ENCODE measurements around the gene AFMID.
A peak's percentile ranks its signal among the peaks of the same experiment; 100 is the strongest.
"Not testable (repeated sequence)": the region's sequence is repeated elsewhere in the genome, so short reads cannot be mapped to it uniquely, and the experiment has no call there.

AFMID gene

DNA sequence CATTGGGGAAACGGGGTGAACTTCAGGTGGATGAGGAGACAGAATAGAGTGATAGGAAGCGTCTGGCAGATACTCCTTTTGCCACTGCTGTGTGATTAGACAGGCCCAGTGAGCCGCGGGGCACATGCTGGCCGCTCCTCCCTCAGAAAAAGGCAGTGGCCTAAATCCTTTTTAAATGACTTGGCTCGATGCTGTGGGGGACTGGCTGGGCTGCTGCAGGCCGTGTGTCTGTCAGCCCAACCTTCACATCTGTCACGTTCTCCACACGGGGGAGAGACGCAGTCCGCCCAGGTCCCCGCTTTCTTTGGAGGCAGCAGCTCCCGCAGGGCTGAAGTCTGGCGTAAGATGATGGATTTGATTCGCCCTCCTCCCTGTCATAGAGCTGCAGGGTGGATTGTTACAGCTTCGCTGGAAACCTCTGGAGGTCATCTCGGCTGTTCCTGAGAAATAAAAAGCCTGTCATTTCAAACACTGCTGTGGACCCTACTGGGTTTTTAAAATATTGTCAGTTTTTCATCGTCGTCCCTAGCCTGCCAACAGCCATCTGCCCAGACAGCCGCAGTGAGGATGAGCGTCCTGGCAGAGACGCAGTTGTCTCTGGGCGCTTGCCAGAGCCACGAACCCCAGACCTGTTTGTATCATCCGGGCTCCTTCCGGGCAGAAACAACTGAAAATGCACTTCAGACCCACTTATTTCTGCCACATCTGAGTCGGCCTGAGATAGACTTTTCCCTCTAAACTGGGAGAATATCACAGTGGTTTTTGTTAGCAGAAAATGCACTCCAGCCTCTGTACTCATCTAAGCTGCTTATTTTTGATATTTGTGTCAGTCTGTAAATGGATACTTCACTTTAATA, 37.3 kb downstream of the AFMID start:
- DNase-seq, result peak; percentile 86

DNA sequence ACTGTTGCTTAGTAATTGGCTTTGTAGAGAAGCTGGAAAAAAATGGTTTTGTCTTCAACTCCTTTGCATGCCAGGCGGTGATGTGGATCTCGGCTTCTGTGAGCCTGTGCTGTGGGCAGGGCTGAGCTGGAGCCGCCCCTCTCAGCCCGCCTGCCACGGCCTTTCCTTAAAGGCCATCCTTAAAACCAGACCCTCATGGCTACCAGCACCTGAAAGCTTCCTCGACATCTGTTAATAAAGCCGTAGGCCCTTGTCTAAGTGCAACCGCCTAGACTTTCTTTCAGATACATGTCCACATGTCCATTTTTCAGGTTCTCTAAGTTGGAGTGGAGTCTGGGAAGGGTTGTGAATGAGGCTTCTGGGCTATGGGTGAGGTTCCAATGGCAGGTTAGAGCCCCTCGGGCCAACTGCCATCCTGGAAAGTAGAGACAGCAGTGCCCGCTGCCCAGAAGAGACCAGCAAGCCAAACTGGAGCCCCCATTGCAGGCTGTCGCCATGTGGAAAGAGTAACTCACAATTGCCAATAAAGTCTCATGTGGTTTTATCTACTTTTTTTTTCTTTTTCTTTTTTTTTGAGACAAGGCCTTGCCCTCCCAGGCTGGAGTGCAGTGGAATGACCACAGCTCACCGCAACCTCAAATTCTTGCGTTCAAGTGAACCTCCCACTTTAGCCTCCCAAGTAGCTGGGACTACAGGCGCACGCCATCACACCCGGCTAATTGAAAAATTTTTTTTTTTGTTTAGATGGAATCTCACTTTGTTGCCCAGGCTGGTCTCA, 38.1 kb downstream of the AFMID start:
- DNase-seq, result no peak

DNA sequence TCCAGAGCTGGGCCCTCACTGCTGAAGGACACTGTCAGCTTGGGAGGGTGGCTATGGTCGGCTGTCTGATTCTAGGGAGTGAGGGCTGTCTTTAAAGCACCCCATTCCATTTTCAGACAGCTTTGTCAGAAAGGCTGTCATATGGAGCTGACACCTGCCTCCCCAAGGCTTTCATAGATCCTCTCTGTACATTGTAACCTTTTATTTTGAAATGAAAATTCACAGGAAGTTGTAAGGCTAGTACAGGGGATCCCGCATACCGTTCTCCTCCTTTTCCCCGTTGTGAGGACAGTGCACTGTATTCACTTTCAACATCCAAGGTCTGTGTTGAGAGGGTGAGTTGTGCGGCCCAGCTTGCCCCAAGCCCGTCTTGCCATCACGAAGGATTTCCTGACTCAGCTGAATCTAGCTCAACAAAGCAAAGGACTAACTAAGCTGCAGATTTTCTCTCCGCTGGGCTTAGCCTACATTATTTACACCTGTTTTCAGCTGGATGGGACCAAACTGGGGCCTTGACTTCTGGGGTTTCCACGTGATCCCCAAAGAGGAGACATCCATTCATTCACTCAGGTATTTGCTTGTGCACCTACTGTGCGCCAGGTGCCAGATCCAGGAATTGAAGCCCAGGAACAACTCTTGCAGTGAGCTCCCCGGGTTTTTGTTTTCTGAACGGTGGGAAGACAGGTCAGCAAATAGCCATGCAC, 39.0 kb downstream of the AFMID start:
- no peak for DNase-seq

DNA sequence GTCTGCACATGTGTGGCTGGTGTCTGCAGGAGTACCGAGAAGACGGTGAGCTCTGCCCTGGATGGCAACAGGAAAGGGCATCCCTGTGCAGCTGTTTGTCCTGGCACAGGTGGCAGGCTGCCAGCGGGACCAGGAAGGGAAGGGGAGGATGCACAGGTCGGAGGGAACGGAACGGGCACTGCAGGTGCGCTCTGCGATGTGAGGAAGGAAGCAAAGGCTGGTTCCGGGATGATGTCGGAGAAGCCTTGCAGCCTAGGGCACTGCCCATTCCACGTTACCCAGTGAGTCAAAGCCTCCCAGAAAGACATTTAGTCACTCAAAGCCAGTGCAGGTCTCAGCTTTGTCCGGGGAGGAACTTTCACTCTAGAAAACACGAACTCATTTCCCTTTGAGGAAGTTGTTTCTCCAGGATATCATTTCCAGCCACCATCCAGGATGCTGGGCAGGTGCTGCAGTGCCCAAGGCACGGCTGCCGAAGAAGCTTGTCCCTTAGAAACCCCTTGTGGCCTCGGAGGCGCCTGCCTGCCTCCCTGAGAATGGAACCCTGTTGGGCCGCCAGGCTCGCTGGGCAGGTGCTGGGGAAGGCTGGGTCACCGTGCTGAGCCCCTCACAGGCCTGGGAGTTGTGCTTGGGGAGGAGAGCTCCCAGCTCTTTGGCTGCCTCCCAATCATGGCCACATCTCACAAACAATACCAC, 39.7 kb downstream of the AFMID start:
- DNase-seq, result no peak

DNA sequence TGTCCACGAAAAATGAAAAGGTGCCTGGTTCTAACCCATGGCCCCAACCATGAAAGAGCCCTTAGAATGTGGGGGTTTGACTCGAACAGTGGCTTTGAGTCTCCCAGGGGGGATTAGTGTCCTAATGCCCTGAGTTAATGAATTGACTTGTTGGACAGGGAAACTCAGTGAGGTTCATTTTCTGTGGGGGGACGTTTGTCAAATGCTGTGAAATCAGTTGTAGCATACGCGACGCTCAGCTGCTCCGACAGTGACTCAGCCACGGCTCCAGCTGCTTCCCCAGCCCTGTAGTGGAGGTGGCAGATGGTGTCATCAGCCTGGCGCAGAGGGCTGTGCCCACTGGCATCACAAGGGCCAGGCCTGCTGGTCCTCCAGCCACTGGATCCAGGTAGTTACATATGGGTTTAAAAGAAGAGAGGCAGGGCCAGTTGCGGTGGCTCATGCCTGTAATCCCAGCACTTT, 40.3 kb downstream of the AFMID start:
- peak; percentile 90 for DNase-seq

DNA sequence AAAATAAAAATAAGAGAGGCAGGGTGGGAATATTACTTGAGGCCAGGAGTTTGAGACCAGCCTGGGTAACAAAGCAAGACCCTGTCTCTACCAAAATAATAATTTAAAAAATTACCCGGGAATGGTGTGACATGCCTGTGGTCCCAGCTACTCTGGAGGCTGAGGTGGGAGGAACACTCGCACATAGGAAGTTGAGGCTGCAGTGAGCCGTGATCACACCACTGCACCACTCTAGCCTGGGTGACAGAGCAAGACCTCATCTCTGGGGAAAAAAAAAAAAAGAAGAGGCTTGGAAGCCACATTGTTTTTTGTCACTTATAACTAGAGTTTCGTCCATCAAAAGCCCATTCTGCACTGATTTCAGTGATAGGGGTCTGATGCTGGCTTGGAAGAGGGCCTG, 41.0 kb downstream of the AFMID start:
- DNase-seq, result no peak

DNA sequence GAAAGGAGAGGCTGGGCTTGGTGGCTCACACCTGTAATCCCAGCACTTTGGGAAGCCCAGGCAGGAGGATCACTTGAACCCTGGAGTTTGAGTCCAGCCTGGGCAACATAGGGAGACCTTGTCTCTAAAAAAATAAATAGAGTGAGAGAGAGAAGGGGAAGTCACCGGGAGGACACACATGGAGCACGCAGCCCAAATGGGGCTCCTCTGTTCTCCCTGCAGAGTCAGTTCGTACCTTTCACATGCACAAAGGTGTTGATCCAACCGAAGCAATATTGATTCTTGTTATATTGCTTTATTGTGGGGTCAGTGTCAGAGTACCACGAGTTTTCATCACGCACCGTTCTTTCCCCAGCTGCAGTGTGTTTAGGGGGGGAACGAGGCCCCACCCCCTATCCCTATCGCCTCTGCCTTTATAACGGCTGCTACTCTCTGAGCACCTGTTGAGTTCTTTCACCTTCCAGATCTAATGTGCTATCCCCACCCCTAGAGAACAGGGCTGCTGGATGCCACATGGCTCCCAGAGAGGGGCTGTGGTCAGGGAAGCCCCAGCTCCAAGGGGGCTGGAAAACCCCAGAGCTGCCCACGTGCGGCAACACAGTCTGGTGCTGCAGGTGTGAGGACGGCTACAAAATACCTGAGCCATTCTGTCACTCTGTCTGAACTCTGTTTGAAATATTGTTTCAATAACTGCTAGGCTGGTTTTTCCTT, 43.2 kb downstream of the AFMID start:
- DNase-seq, result no peak

DNA sequence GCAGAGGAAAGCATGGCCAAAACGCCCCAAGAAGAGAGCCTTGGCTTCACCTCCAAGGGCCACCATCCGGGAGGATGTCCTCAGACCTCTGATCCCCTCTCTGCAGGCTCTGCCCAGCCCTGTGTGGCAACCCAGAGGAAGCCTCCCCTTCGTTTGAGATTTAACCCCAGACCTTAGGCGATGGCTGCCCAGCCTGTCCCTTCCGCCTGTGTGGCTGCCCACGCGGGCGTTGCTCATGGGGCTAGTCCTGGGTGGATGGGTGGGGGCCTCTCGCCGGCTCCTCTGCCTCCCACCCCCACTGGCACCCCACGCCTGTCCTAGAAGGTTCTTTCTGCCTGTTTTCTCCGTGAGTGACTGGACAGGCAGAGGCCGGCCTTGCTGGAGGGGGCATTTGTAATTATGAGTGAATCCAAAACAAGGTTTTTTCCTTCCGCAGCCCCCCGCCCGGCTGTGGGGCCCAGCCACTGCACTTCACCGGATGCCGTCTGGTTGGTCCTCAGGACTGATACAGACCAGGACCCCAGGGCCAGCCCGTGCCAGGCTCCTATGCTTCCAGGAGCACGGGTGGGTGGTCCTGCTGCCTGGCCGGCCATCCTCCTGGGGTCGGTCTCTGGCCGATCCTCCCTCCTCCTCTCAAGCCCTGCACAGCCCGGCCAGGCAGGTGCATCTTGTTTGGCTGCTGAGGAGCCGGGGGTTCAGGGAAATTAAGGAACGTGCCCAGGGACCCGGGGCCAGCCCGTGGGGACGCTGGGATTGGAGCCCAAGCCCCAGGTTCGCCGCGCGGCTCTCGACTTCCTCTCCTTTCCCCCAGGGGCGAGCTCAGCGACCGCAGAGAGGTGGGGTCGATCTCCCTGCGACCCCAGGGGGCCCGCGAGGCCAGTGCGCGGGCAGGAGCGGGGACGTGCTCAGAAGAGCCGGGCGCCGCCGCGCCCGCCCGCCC, 44.1 kb downstream of the AFMID start, which contains the start of gene TMEM235:
Gene TMEM235 (plus strand): TSS at position 636 of the 940 bp plus-strand sequence. CDS start 393 bp downstream, outside the sequence.
- no peak for DNase-seq

DNA sequence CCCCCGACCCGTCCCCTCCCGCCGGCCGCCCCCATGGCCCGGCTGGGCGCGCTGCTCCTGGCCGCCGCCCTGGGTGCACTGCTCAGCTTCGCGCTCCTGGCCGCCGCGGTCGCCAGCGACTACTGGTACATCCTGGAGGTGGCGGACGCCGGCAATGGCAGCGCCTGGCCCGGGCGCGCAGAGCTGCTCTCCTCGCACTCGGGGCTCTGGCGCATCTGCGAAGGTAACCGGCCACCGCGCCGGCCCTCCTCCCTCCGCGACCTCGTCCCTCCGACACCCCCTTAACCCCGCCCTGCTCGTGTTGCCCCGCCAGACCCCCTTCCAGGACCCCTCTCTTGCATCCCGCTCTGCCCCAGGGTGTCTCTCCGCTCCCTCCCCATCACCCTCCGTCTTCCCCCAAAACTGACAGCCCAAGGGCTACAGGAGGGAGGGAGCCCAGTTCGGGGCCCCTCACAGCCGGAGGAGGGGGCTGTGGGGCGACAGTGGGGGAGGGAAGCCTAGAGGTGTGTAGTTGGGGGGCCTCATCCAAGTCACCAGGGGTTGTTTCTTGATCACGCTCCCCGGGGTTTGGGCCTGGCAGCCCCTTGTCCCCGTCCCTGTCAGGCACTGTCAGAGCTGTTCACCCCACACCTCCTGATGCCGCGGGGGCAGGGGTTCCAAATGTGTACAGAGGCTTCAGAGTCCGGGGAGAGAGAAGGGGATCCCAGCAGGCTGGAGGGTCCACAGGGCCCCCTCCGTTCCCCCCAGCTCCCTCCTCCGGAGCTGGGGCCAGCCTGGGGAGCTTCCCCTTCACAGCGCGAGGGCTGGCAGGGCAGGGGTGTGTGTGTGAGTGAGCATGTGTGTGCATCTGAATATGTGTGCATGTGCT, 45.1 kb downstream of the AFMID start:
- no peak for DNase-seq

DNA sequence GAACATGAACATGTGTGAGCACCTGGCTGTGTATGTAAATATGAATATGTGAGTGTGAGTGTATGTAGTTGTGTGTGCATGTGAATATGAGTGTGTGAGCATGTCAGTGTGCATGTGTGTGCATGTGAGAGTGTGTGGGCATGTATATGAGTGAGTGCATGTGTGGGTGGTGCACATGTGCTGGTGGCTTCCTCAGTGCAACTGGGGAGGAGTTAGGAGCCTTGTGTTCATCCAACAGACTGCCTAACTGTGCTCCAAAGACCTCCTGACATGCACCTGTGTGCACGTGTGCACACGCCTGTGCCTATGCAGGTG, 45.7 kb downstream of the AFMID start:
- DNase-seq, result no peak

DNA sequence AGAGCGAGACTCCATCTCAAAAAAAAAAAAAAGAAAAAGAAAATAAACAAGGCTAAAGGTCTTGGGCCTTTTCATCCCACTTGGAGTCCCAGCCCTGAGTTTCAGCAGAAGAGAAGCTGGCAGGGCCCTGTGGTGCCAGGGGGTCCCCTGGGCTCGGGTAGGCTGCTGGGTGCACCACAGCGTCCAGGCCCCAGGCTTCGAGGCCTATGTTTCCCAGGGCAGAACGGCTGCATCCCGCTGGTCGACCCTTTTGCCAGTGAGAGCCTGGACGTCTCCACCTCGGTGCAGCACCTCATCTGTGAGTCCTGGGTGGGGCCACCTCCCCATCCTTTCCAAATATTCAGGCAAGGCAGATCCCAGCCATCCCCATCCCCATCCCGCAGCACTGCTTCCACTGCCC, 46.5 kb downstream of the AFMID start:
- DNase-seq, result no peak

DNA sequence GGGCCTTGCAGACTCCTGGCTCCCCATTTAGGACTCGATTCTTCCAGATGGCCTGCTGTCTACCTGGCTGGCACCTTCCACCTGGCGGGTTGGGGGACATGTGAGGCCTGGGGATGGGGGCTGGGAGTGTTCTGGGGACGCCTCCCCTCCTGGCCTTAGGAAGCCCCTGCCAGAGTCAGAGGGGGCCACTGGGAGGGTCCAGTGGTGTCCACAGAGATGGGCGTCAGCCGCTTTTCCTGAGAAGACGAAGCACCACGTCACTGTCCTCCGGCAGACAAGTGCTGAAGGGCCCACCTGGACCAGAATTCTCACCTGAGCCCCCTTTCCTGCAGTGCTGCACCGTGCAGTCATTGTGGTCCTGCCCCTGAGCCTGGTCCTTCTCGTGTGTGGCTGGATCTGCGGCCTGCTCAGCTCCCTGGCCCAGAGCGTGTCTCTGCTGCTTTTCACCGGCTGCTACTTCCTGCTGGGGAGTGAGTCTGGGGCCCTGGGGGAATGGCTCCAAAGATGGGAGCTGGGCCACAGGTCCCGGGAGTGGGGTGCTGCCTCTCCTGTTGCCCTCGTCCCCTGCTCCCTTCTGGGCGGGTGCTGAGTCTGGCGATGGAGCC, 47.2 kb downstream of the AFMID start:
- no peak for DNase-seq

DNA sequence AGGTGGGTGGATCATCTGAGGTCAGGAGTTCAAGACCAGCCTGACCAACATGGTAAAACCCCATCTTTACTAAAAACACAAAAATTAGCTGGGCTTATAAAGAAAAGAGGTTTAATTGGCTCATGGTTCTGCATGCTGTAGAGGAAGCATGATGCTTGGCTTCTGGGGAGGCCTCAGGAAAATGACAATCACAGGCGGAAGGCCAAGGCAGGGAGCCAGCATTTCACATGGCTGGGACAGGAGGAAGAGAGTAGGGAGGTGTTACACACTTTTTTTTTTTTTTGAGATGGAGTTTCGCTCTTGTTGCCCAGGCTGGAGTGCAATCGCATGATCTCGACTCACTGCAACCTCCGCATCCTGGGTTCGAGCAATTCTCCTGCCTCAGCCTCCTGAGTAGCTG, 47.9 kb downstream of the AFMID start:
- not testable (repeated sequence) for DNase-seq

DNA sequence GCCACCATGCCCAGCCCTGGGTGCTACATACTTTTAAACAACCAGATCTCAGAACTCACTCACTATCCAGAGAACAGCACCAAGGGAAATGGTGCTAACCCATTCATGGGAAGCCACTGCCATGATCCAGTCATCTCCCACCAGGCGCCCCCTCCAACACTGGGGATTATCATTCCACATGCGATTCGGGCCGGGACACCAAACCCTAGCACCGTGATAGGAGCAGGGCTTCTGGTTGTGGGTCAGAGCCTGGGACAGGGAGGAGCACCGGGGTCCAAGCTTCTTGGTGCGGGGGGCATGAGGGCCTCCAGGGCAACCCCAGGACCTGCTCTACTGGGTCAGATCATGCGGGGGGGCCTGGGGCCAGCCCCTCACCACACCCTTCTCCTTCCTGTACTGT, 48.7 kb downstream of the AFMID start:
- no peak for DNase-seq

DNA sequence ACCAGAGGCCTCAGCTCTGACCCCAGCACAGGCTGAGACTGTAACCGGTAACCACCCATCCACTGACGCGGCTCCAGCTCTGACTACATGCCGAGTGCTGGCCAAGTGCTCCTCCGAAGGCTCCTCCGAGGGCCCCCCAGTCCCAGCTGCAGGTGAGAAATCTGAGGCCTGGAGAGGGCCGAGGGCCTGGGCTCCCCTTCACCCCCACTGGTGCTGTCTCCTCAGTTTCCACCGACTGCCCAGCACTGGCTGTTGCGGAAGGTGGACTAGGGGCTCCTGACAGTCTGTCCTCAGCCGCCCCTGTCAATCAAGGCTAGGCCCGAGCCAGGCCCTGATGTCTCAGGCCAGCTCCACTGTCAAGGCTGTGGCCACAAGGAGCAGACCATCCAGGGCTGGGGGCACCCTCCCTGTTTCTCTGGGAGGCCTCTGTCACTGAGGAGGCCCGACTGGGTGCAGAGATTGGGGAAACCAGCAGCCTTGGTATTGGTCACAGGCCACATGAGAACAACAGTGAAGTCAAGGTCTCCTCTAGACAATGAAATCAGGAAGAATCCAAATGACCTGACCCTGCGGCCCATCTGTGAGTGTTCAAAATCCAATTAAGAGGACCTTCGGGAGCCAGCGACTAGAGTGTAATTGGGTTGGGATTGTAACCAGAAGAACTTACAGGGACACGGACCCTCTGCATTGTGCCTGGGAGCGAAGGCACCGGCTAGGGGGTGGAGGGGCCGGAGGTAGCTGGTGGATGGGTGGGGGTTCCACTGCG, 49.4 kb downstream of the AFMID start:
- DNase-seq, result no peak

DNA sequence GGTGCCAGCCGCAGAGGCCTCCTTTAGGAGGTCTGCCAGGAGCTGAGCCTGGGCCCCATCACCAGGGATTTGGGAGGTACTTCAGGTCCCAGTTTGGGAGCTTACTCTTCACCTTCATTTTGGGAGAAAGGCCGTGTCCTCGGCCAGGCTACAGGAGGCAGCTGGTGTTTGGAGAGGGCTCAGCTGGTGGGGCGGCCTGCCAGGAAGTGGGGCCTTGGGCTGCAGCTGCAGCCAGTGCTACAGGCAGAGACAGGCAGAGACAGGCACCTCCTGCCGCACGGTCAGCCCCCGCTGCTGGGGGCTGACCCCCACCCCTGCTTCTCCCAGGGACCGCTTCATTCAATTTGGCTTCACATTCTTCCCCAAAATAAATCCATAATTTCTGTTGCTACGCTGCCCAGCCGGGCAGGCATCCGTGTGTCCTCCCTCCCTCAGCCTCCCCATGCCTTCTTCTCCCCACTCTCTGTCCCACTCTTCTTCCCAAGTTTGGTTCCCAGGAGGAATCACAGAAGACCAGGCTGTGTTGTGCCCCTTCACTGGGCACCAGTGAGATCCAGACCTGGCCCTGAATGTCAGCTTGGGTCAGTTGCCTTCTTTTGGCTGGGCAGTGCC, 50.3 kb downstream of the AFMID start:
- DNase-seq, result peak; percentile 68

DNA sequence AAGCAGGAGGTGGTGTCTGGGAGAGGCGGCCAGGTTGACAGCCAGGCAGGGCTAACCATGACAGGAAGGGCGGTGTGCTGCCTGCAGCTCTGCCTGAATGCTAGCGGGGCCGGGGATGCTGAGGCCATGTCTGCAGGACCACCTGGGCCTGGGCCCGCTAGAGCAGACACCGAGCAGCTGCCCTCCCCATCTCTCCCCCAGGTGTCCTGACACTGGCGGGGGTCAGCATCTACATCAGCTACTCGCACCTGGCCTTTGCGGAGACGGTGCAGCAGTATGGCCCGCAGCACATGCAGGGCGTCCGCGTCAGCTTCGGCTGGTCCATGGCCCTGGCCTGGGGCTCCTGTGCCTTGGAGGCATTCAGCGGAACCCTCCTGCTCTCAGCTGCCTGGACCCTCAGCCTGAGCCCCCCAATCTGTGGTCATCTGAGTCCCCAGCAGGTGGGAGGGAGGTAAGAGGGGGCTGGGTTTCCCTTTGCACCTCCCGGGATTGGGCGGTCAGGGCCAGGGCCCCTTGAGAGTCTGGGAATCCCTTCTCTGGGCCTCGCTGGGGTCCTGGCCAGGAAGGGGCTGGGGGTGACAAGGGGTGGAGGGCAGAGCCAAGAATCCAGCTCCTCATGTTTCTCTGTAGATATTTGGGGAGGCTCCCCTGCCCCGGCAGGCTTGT, 51.8 kb downstream of the AFMID start:
- DNase-seq, result no peak

DNA sequence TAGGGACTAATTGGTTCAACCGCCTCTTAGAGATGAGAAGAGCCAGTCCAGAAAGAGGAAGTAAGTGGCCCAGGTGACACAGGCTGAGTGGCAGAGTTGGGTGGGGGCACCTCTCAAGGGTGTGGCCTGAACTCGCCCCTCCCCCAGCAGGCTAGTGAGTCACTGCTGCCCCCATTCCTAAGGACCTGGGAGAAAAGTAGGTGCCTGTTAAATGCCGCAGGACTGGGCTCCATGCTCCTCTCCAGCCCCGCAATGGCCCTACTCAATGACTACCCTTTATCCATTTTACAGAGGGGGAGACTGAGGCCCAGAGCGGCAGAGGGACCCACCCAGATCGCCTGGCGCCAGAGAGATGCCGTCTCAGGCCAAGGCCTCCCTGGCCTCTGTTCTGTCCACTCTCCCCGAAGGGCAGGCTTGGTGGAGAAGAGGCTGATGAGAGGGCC, 52.3 kb downstream of the AFMID start:
- DNase-seq, result no peak
